Keratinocyte (primary cell): ENCODE results near the gene CST4.

Source experiments
- EZH2 ChIP-seq: IDR thresholded peaks from one replicate; pipeline ENCODE4 v1.6.1; 2012; ENCODE audit warnings: inconsistent platforms, mild to moderate bottlenecking, low read length, moderate library complexity
- TF ChIP-seq, protein P1 (sequence below), 3 experiments: IDR thresholded peaks in 1 of 3; conservative IDR thresholded peaks in 1 of 3; optimal IDR thresholded peaks in 1 of 3; 2 replicates in 2 of 3; 3 replicates in 1 of 3; pipeline versions ENCODE3 to v1.5.1; 2011; ENCODE audit warnings: low read length in 3 of 3, mild to moderate bottlenecking in 3 of 3, moderate library complexity in 2 of 3, control low read depth in 1 of 3, inconsistent platforms in 1 of 3; ENCODE audit not compliant: insufficient read depth in 2 of 3; ENCODE audit errors: extremely low read depth in 1 of 3

DNA sequence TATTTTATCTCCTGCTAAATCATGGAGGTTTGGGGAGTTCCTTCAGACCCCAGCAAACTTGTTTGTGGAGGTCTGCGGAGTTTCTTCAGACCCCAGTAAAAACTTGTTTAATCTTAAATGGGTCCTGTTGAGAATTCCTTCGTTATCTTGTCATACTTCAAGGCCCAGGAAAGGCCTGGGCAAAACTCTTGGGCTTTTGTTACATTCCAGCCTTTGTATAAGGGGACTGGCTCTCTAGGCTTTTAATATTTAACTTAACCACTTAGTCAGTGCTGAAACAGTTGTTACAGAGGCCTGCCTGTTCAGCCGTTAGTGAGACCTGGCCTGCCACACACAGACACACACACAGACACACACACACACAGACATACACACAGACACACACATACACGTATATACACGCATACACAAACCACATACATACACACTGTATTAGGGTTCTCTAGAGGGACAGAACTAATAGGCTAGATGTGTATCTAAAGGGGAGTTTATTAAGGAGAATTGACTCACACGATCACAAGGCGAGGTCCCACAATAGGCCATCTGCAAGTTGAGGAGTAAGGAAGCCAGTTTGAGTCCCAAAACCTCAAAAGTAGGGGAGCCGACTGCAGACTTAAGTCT is 29.7 kb downstream of the CST4 start:
- TF ChIP-seq, protein P1, sequence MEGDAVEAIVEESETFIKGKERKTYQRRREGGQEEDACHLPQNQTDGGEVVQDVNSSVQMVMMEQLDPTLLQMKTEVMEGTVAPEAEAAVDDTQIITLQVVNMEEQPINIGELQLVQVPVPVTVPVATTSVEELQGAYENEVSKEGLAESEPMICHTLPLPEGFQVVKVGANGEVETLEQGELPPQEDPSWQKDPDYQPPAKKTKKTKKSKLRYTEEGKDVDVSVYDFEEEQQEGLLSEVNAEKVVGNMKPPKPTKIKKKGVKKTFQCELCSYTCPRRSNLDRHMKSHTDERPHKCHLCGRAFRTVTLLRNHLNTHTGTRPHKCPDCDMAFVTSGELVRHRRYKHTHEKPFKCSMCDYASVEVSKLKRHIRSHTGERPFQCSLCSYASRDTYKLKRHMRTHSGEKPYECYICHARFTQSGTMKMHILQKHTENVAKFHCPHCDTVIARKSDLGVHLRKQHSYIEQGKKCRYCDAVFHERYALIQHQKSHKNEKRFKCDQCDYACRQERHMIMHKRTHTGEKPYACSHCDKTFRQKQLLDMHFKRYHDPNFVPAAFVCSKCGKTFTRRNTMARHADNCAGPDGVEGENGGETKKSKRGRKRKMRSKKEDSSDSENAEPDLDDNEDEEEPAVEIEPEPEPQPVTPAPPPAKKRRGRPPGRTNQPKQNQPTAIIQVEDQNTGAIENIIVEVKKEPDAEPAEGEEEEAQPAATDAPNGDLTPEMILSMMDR (optimal IDR thresholded peaks at IDR 0.05 in 1 of 3, IDR thresholded peaks at IDR 0.05 in 1 of 3, conservative IDR thresholded peaks at IDR 0.05 in 1 of 3; ENCODE audit: extremely low read depth in 1 of 3, insufficient read depth in 2 of 3, low read length in 3 of 3) = no peak
- TF ChIP-seq EZH2 = no peak
